ENCODE data around the gene HOXC9.
"Not testable (repeated sequence)": the region's sequence is repeated elsewhere in the genome, so short reads cannot be mapped to it uniquely, and the experiment has no call there.

Gene HOXC9

GRCh38 chr12:54042033-54042432, 42.1 kb downstream of the HOXC9 start:
- not testable (repeated sequence) for DNase-seq

GRCh38 chr12:54042970-54043853, 43.3 kb downstream of the HOXC9 start:
- DNase-seq, result no peak

GRCh38 chr12:54044425-54045103, 44.6 kb downstream of the HOXC9 start:
- no peak for DNase-seq

- DNase-seq, result no peak
These were observed 45.4 kb downstream of the HOXC9 start for GRCh38 chr12:54045401-54045800.

- DNase-seq, result no peak
These were observed 46.0 kb downstream of the HOXC9 start for GRCh38 chr12:54045868-54046521.

GRCh38 chr12:54046809-54047159, 46.8 kb downstream of the HOXC9 start:
- DNase-seq, result no peak

- DNase-seq, result no peak
These were observed 47.4 kb downstream of the HOXC9 start for GRCh38 chr12:54047160-54047963.

- no peak for DNase-seq
These were observed 48.0 kb downstream of the HOXC9 start for GRCh38 chr12:54047964-54048303.

GRCh38 chr12:54048406-54049093, 48.6 kb downstream of the HOXC9 start:
- DNase-seq, result no peak

- DNase-seq, result no peak
These were observed 49.1 kb downstream of the HOXC9 start for GRCh38 chr12:54049108-54049507.

GRCh38 chr12:54050482-54050810, 50.5 kb downstream of the HOXC9 start:
- DNase-seq, result no peak

GRCh38 chr12:54051026-54051842, 51.3 kb downstream of the HOXC9 start:
- DNase-seq, result no peak

GRCh38 chr12:54051874-54052437, 52.0 kb downstream of the HOXC9 start:
- no peak for DNase-seq

GRCh38 chr12:54052438-54053002, 52.6 kb downstream of the HOXC9 start:
- DNase-seq, result no peak

Measured in NCI-H446 (cell line).